H9 (cell line): Measurements from ENCODE around the gene PDXDC1. TPM values are rescaled to one million over a fixed set of nuclear protein-coding genes. Genes with fewer than 3 reads are reported as not detected.
"Not testable (repeated sequence)": the region's sequence is repeated elsewhere in the genome, so short reads cannot be mapped to it uniquely, and the experiment has no call there.

Source experiments
- DNase-seq: peaks from one replicate; pipeline ENCODE4 v3.0.0-alpha.2; 2017
- H2AFZ ChIP-seq: one replicate; pipeline ENCODE4 v1.6.1; 2013; ENCODE audit warnings: mild to moderate bottlenecking, low read length, control low read depth, moderate library complexity
- H2AK5ac ChIP-seq: 2 replicates; pipeline ENCODE4 v1.6.1; 2013; ENCODE audit warnings: low read length, control low read depth, mixed read lengths; ENCODE audit not compliant: insufficient read length
- H2BK120ac ChIP-seq: one replicate; pipeline ENCODE4 v1.6.1; 2013; ENCODE audit warnings: low read depth, mild to moderate bottlenecking, low read length, control low read depth, inconsistent platforms; ENCODE audit not compliant: poor library complexity, severe bottlenecking
- H2BK12ac ChIP-seq: 2 replicates; pipeline ENCODE4 v1.6.1; 2013; ENCODE audit warnings: low read length, control low read depth, mixed read lengths, low read depth; ENCODE audit not compliant: insufficient read length
- H2BK15ac ChIP-seq: 2 replicates; pipeline ENCODE4 v1.6.1; 2013; ENCODE audit warnings: low read depth, low read length, control low read depth
- H2BK20ac ChIP-seq: one replicate; pipeline ENCODE4 v1.6.1; 2013; ENCODE audit warnings: low read depth, mild to moderate bottlenecking, low read length, control low read depth, inconsistent platforms; ENCODE audit not compliant: poor library complexity, severe bottlenecking
- H2BK5ac ChIP-seq: 2 replicates; pipeline ENCODE4 v1.6.1; 2013; ENCODE audit warnings: low read length, control low read depth, mixed read lengths; ENCODE audit not compliant: insufficient read length
- H3K14ac ChIP-seq: 2 replicates; pipeline ENCODE4 v1.6.1; 2013; ENCODE audit warnings: low read length, control low read depth; ENCODE audit not compliant: insufficient read depth
- H3K18ac ChIP-seq: 2 replicates; pipeline ENCODE4 v1.6.1; 2013; ENCODE audit warnings: low read depth, mild to moderate bottlenecking, mixed read lengths, low read length, control low read depth; ENCODE audit not compliant: insufficient read length
- H3K23ac ChIP-seq: 2 replicates; pipeline ENCODE4 v1.6.1; 2013; ENCODE audit warnings: low read length, control low read depth, mixed read lengths, low read depth; ENCODE audit not compliant: insufficient read length
- H3K23me2 ChIP-seq: 2 replicates; pipeline ENCODE4 v1.6.1; 2013; ENCODE audit warnings: low read depth, mild to moderate bottlenecking, mixed read lengths, low read length, control low read depth; ENCODE audit not compliant: insufficient read length, poor library complexity, severe bottlenecking
- H3K27ac ChIP-seq: 2 replicates; pipeline ENCODE4 v1.5.1; 2013; ENCODE audit warnings: low read length, control low read depth, mixed read lengths, low read depth; ENCODE audit not compliant: insufficient read length
- H3K27me3 ChIP-seq: 2 replicates; pipeline ENCODE4 v1.6.1; 2013; ENCODE audit warnings: low read length, control low read depth, inconsistent platforms; ENCODE audit not compliant: insufficient read depth
- H3K4ac ChIP-seq: 2 replicates; pipeline ENCODE4 v1.6.1; 2013; ENCODE audit warnings: low read depth, mild to moderate bottlenecking, control low read depth, inconsistent platforms, low read length, moderate library complexity
- H3K4me1 ChIP-seq: 2 replicates; pipeline ENCODE4 v1.6.1; 2013; ENCODE audit warnings: low read length, control low read depth, inconsistent platforms; ENCODE audit not compliant: insufficient read depth
- H3K4me2 ChIP-seq: 2 replicates; pipeline ENCODE4 v1.6.1; 2013; ENCODE audit warnings: low read length, control low read depth, mixed read lengths; ENCODE audit not compliant: insufficient read length, insufficient read depth
- H3K56ac ChIP-seq: 2 replicates; pipeline ENCODE4 v1.6.1; 2013; ENCODE audit warnings: low read depth, mild to moderate bottlenecking, mixed read lengths, low read length, control low read depth; ENCODE audit not compliant: insufficient read length
- H3K79me1 ChIP-seq: 2 replicates; pipeline ENCODE4 v1.6.1; 2013; ENCODE audit warnings: low read depth, mild to moderate bottlenecking, moderate library complexity, low read length, control low read depth, inconsistent platforms; ENCODE audit not compliant: insufficient read depth, poor library complexity, severe bottlenecking
- H3K79me2 ChIP-seq: 2 replicates; pipeline ENCODE4 v1.6.1; 2013; ENCODE audit warnings: low read length, control low read depth, inconsistent platforms; ENCODE audit not compliant: insufficient read depth
- H3K9ac ChIP-seq: 2 replicates; pipeline ENCODE4 v1.6.1; 2013; ENCODE audit warnings: low read length, control low read depth, mixed read lengths; ENCODE audit not compliant: insufficient read length; ENCODE audit errors: extremely low read depth
- H3K9me3 ChIP-seq: one replicate; pipeline ENCODE4 v1.6.1; 2013; ENCODE audit warnings: low read depth, low read length, inconsistent platforms; ENCODE audit not compliant: control insufficient read depth
- H3T11ph ChIP-seq: one replicate; pipeline ENCODE4 v1.6.1; 2013; ENCODE audit warnings: mild to moderate bottlenecking, low read length, control low read depth, inconsistent platforms
- H4K20me1 ChIP-seq: one replicate; pipeline ENCODE4 v1.6.1; 2013; ENCODE audit not compliant: control insufficient read depth, insufficient read length, insufficient read depth
- H4K5ac ChIP-seq: 2 replicates; pipeline ENCODE4 v1.6.1; 2013; ENCODE audit warnings: low read depth, mild to moderate bottlenecking, mixed read lengths, low read length, control low read depth; ENCODE audit not compliant: insufficient read length
- H4K8ac ChIP-seq: replicated peaks from 2 replicates; pipeline ENCODE4 v1.6.1; 2013; ENCODE audit warnings: low read length, control low read depth, mixed read lengths, low read depth; ENCODE audit not compliant: insufficient read length
- H4K91ac ChIP-seq: 2 replicates; pipeline ENCODE4 v1.6.1; 2013; ENCODE audit warnings: low read depth, mild to moderate bottlenecking, moderate library complexity, mixed read lengths, low read length, control low read depth; ENCODE audit not compliant: insufficient read length
- H3K27ac Mint-ChIP-seq, 3 experiments: 2 replicates in 2 of 3; 3 replicates in 1 of 3; pipeline ENCODE4 v1.8.0; 2020 to 2021; ENCODE audit warnings: mixed read lengths in 3 of 3, mild to moderate bottlenecking in 1 of 3, moderate library complexity in 1 of 3
- H3K27me3 Mint-ChIP-seq: 2 replicates; pipeline ENCODE4 v1.8.0; 2021; ENCODE audit warnings: low read depth, mild to moderate bottlenecking, moderate library complexity, mixed read lengths
- H3K36me3 Mint-ChIP-seq, 3 experiments: 2 replicates in 2 of 3; 3 replicates in 1 of 3; pipeline ENCODE4 v1.8.0; 2020 to 2021; ENCODE audit warnings: low read depth in 3 of 3, mixed read lengths in 3 of 3; ENCODE audit not compliant: insufficient read depth in 1 of 3
- H3K4me1 Mint-ChIP-seq, 2 experiments: 2 replicates each; pipeline ENCODE4 v1.8.0; 2020; ENCODE audit warnings: mixed read lengths in 2 of 2
- H3K4me3 Mint-ChIP-seq, 2 experiments: 2 replicates in 1 of 2; 3 replicates in 1 of 2; pipeline ENCODE4 v1.8.0; 2020 to 2021; ENCODE audit warnings: mild to moderate bottlenecking in 2 of 2, mixed read lengths in 2 of 2, moderate library complexity in 1 of 2
- H3K9me3 Mint-ChIP-seq, 2 experiments: 2 replicates in 1 of 2; 3 replicates in 1 of 2; pipeline ENCODE4 v1.8.0; 2020; ENCODE audit warnings: mild to moderate bottlenecking in 2 of 2, mixed read lengths in 2 of 2, moderate library complexity in 1 of 2
- WGBS: extraction: QIAGEN DNeasy Blood & Tissue Kit; methylation state at CpG from one replicate; pipeline ENCODE4 v1.1.7; 2013; ENCODE audit warnings: missing lambda C conversion rate, low lambda C conversion rate, mixed read lengths; ENCODE audit not compliant: insufficient read length; ENCODE audit errors: extremely low coverage; 5-methylcytosine and 5-hydroxymethylcytosine counted together
- total RNA-seq: library from RNA; stranded (reverse); gene quantifications from 2 replicates; pipeline ENCODE4 v1.2.1, GENCODE V29; 2021

Gene PDXDC1
- total RNA-seq, 1 experiment from 2014 or later, result 112 TPM

DNA sequence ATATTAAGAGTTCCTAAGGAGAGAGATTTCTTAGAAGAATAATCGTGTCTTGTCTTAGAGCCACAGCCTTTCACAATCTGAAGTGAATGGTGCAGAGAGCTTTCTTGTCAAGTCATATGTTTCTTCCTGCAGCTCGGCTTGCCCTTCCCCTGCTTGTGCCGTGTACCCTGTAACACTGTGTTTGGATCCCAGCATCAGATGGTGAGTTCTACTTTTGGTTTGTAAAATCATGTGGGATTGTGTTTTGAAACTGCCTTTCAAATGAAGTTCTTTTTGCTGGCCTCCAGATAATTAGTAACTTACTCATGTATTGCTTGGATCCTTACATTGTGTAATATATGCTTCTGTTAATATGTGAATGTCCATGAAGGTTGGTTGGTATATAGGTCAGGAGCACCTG, 33.8 kb downstream of the PDXDC1 start:
- not testable (repeated sequence) for H3K79me2 ChIP-seq, H3K23ac ChIP-seq, H2BK120ac ChIP-seq, H3T11ph ChIP-seq, H2BK5ac ChIP-seq, H3K9me3 ChIP-seq, H3K9me3 Mint-ChIP-seq, H3K4me2 ChIP-seq, H3K23me2 ChIP-seq, H4K8ac ChIP-seq, H3K4ac ChIP-seq, H4K91ac ChIP-seq, DNase-seq, H3K27ac ChIP-seq, H3K27me3 ChIP-seq, H2BK15ac ChIP-seq, H3K27me3 Mint-ChIP-seq, H3K79me1 ChIP-seq, H2AK5ac ChIP-seq, H3K4me1 ChIP-seq, H3K4me1 Mint-ChIP-seq, H2AFZ ChIP-seq, H3K56ac ChIP-seq, H3K9ac ChIP-seq, H4K5ac ChIP-seq, H2BK12ac ChIP-seq, H3K14ac ChIP-seq, H3K4me3 Mint-ChIP-seq, H2BK20ac ChIP-seq, H4K20me1 ChIP-seq, H3K18ac ChIP-seq
- no CpG with 5 or more reads among the region's 3 CpGs for WGBS
- Mint-ChIP-seq H3K36me3 (peaks cover 25 to 68% (median 67%) of the 10 kb centered on the region in 3 experiments), H3K27ac (peak overlapping the region in 1 of 3 experiments; percentile 44; a peak in 2 of 7 replicates)

DNA sequence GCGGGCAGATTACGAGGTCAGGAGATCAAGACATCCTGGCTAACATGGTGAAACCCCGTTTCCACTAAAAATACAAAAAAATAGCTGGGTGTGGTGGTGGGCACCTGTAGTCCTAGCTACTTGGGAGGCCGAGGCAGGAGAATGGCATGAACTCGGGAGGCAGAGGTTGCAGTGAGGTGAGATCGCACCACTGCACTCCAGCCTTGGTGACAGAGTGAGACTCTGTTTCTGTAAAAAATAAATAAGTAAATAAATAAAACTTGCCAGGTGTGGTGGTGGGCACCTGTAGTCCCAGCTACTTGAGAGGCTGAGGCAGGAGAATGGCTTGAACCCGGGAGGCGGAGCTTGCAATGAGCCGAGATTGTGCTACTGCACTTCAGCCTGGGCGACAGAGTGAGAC, 38.1 kb downstream of the PDXDC1 start:
- not testable (repeated sequence) for H3K9me3 ChIP-seq, H3K4me1 Mint-ChIP-seq, H4K20me1 ChIP-seq, H3K14ac ChIP-seq, H2BK15ac ChIP-seq, H2BK20ac ChIP-seq, H3K4me2 ChIP-seq, H2BK12ac ChIP-seq, H4K5ac ChIP-seq, H3K27ac Mint-ChIP-seq, H3K56ac ChIP-seq, H3K27ac ChIP-seq, H3K23me2 ChIP-seq, H4K91ac ChIP-seq, H2BK5ac ChIP-seq, DNase-seq, H3K4ac ChIP-seq, H4K8ac ChIP-seq, H3K27me3 ChIP-seq, H3K79me2 ChIP-seq, H2AK5ac ChIP-seq, H3K4me1 ChIP-seq, H3K4me3 Mint-ChIP-seq, H2BK120ac ChIP-seq, H3K18ac ChIP-seq, H3T11ph ChIP-seq, H2AFZ ChIP-seq, H3K27me3 Mint-ChIP-seq, H3K9ac ChIP-seq, H3K23ac ChIP-seq, H3K9me3 Mint-ChIP-seq, H3K79me1 ChIP-seq
- no CpG with 5 or more reads among the region's 10 CpGs for WGBS
- peaks cover 19 to 68% (median 61%) of the 10 kb centered on the region in 3 experiments; a peak in 6 of 7 replicates for H3K36me3 Mint-ChIP-seq
